Activated CD4-positive, CD25-positive, alpha-beta regulatory T cell treated with anti-CD3 and anti-CD28 coated beads, Interleukin-2, amount 50 U/mL, for 24 hours (primary cell): ENCODE results near the gene P2RY8.
"Not testable (repeated sequence)": the region's sequence is repeated elsewhere in the genome, so short reads cannot be mapped to it uniquely, and the experiment has no call there.

Source experiments
- ATAC-seq, 2 donors: fragments of 150-1000 bp; cut with Tn5 transposase; one replicate each; pipeline ENCODE4 v1.10.0; 2021; ENCODE audit warnings: mild to moderate bottlenecking in 1 of 2, moderate library complexity in 1 of 2

P2RY8 gene

DNA sequence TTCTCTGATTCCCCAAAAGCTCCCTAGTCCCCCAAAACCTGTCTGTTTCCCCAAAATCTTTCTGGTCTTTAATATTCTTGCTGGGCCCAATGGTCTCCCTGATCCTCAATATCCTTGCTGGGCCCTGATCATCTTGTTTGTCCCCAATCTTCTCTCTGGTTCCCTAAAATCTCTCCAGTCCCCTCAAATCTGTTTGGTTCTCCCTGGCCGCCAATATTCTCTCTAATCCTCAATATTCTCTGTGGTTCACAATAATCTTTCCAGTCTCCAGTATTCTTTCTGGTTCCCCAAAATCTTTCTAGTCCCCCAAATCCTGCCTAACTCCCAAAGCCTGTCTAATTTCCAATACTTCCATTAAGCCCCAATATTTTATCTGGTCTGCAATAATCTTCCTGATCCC, 18.5 kb downstream of the P2RY8 start:
- no peak for ATAC-seq

DNA sequence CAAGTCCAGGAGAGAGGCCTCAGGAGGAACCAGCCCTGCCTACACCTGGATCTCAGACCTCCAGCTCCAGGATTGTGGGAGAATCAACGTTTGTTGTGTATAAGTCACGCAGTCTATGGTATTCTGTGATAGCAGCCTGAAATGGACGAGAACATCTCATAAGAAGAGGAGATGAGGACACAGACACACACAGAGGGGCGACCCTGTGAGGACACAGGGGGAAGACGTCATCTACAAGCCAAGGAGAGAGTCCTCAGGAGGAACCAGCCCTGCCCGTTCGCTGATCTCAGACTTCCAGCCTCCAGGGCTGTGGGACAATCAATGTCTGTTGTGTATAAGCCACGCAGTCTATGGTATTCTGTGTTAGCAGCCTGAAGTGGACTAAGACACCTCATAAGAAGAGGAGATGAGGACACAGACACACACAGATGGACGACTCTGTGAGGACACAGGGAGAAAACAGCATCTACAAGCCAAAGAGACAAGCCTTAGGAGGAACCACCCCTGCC, 20.3 kb downstream of the P2RY8 start:
- no peak for ATAC-seq

DNA sequence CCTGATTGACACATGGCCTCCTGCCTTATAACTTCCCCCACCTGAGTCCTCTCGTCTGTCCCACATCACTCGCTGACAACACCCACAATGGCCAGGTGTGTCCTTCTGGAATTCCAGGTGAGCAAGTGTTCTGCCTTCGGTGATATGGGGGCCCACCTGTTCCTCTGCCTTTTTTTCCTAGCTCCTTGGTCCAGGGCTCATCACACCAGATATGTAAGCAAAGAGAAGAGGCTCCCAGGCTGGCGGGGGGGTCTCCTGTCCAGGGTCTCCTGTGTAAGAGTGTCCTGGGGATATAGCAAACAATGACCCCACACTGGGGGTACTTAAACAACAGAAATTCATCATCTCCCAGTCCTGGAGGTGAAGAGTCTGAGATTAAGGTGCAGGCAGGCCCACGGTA, 25.2 kb downstream of the P2RY8 start:
- ATAC-seq, result no peak

DNA sequence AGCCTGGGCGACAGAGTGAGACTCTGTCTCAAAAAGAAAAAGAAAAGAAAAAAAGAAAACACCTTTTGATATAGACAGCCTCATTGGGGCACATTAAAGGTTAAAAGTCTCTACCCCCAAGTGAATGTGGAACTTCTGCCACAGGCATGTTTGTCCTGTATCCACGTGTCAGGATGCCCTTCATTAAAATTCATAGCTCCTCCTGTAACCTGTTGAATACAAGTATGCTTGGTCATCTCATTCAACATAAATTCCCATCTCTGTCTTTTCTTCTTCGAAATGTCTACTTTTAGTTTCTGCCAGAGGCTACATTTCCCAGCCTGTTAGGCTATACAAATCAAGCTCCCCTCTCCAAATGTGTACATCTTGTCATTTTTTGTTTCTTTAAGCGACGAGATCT, 25.8 kb downstream of the P2RY8 start:
- no peak for ATAC-seq

DNA sequence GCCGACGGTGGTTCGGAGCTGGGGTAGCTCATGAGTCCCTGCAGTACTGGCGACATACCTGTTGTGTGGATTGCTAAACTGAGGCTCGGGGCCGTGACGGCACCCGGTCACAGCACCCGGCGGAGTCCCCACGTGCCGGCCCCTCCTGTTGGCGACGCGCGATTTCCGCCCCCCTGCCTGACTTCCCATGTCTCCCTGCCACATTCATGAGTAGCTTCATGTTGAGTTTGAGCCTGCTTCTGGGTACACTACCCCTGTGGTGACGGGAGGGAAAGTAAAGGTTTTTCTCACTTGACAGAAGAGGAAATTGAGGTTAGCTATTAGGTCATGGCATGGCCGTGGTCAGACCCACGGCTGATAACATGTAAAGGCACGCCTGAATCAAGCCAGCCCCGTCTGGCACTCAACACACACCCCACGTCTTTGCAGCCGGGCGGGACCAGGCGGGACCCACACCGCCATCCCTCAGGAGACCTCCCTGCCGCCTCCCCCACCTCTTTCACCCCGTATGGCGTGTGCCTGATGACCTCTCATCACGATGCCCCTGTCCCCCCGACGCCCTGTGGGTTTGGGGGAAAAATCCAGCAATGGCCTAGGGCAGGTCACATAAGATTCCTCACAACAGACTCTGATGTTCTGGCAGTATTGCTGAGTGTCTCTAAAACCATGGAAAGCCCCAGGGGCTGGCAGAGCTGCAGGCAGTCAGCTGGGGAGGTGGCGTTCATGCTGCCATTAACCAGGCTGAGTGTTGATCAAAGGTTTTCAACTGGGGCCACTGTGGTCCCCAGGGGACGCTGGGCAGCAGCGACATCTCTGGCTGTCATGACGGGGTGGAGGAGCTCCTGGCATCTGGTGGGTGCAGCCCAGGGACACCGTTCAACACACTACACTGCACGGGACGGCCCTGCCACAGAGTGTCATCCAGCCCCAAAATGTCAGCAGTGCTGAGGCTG, 29.2 kb downstream of the P2RY8 start:
- ATAC-seq, result peak; percentile 71 to 78

DNA sequence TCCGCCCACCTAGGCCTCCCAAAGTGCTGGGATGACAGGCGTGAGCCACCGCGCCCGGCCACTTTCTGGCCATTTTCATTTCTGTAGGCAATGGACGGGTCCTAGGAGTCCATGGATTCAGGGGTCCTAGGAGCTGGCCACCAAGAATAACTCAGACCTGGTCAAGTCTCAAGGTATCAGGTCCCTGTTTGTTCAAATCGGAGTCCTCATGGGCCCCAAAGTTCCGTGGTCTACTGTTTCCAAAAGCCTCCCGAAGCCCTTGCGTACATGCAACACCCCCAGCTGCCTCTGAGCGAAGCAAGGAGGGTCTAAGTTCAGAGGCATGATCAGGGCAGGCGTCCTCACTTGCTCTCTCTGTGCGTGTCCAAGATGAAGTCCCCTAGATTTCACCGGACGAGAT, 30.1 kb downstream of the P2RY8 start:
- no peak for ATAC-seq

DNA sequence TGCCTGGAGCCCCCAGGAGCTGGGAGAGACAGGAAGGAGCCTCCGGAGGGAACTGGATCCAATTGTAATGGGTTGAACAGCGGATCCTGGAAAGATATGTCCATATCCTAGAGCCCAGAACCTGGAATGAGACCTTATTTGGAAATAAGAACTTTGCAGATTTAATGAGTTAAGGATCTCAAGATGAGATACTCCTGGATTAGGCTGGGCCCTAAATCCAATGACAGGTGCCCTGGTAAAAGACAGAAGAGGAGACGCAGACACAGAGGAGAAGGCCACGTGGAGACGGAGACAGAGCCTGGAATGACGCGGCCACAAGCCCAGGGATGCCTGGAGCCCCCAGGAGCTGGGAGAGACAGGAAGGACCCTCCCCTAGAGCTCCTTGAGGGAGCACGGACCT, 34.1 kb downstream of the P2RY8 start:
- no peak for ATAC-seq

DNA sequence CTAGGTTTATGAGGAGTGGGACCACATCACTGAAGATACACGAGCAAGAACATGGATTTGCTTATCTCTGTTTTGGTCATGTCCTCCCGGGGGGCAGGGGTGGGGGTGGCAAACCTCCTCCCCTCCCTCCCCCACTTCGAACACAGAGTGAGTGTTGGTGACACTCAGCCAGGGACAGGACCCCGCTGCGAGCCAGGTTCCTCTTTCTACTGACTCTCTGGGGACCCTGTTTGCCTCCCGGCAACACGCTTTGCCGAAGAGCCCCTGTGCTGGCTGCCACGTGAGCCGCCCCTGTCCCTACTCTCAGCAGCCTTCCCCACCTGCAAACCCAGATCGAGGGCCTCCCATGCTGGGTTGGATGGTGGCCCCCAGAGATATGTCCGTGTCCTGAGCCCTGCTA, 34.7 kb downstream of the P2RY8 start:
- ATAC-seq, result peak; percentile 21

DNA sequence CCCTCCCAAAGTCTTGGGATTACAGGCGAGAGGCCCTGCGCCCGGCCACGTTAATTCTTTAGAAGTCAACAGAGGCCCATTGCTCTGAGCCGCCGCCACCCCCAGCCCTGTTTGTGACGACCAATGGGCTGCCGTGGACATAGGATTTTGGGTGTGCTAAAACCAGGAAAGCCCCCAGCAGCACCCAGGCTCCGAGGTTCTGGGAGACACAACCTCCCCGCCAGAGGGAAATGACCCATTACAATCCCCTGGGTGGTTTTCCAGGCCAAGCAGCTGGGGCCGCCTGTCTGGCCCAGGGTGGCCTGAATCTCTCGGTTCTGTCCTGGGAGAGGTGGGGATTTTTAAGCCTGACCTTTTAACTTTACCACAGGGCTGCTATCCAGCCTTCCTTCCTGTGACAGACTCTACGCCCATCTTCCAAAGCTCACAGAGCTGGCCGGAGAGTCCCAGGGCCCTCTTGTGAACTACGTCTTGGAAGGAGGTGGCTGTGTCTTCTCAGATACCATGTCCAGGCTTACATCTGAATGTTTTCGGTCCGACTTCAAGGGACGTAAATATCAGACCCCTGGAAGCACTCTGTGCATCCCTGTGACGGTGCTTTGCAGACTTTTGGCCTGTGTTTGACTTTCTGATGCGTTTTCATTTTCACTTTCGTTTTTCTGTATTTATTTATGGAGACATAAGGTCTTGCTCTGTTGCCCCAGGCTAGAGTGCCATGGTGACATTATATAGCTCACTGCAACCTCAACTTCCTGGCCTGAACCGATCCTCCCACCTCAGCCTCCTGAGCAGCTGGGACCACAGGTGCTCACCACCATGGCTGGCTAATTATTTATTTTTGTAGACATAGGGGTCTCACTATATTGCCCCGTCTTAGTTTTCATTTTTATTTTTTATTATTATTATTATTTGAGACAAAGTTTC, 36.0 kb downstream of the P2RY8 start:
- peak; percentile 78 to 81 for ATAC-seq

DNA sequence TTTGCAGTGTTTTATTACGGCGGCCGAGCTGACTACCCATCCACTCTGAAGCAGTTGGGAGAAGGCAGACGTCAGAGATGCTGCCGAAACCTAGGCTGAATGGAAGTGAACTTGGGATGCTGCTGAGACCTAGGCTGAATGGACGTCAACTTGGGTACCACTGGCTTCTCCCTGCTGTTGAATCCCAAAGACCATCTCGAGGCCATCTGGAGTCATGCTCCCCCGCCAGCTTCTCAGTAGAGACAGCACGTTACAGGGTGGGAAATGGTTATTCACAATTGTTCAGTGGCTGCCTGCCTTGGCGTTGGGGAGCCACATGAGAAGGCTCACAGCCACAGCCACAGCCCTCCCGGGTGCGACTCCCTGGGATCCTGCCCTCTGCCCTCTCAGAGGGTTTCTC, 40.9 kb downstream of the P2RY8 start:
- no peak for ATAC-seq

DNA sequence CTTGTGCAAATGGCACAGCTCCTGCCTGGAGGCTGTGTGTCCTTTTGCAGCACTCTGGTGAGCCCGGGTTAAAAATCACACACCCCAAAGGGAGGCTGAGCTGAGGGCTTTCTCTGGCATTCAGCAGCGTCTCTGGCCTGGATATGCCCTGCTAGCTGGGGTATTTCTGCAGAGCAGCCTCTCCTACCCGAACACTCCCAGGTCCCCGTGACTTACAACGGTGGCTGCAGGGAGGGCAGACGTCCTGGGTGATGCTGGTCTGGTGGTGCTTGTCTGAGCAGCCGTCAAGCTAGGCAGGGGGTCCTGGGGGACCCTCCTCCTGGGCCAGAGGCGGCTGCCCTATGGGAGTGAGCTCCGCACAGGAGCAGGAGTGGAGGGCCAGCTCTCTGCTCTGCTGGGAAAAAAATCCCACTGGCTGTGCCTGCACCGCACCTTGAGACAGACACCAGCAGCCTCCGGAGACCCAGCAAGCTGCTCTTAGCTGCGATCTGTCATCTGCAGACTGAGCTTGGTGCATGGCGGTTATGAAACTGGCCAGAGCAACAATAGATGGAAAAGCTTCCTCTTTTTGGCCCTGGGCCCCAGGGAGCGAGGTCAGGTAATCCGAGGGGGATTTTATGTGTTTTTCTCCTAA, 43.0 kb downstream of the P2RY8 start:
- ATAC-seq, result peak in 1 of 2 donors; percentile 12

DNA sequence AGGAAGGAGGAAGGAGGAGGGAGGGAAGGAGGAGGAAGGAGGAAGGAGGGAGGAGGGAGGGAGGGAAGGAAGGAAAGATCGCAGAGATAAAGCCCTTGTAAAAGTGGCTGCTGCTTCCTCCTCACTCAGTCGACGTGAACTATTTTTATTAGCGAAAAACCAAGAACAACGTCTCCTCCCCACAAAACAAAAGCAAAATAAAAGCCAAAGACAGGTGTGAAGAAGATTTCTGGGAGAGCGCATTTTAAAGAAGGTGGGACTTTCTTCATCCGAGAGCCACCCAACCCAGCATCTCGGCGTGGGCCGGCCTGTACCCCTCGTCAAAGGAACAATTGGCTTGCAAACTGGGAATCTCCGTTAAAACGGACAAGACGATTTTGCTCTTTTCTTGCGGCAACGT, 43.6 kb downstream of the P2RY8 start:
- ATAC-seq, result no peak

DNA sequence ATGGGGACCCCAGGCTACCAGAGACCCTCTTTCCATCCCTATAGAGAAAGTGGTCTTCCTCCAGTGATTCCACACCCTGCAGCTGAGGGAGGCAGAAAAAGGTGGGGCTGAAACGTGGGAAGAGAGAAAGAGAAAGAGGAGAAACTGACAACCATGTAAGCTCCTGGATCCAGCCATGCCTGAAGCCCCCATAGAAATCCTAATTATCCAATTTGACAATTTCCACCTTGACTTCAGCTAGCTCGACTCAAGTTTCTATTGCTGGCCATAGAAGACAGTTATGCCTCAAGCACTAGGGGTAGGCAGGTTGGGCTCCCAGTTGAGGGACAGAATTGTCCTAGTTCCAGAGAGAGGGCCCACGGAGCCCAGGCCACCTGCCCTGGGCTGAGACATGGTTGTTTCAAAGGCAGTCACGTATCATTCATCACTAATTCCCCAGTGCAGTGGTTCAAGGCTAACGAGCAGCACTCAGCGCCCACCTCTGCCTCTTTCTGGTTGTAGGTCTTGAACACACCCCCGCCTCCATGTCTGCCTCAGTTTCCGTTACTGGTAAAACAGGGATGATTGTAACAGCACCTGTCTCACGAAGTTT, 44.5 kb downstream of the P2RY8 start:
- ATAC-seq, result no peak

DNA sequence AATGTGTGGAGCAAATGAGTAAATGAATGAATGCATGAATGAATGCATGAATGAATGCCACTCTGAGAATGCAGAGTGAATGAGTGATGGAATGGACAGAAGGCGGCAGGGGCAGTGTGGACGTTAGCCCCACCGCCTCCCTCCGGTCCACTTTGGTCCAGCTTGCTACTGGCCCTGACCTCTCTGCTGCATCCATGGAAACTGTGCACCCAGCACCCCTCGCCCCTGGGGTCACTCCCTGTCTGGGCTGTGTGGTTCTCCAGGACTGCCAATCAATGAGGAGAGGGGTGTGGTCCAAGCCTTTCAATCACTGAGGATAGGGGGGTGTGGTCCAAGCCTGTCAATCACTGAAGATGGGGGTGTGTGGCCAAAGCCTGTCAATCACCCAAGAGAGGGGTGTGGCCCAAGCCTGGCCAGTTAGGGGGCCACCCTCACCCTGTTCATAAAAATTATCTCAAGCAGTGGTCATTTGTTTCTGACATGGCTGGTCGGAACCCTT, 45.1 kb downstream of the P2RY8 start:
- ATAC-seq, result peak; percentile 91 to 92

DNA sequence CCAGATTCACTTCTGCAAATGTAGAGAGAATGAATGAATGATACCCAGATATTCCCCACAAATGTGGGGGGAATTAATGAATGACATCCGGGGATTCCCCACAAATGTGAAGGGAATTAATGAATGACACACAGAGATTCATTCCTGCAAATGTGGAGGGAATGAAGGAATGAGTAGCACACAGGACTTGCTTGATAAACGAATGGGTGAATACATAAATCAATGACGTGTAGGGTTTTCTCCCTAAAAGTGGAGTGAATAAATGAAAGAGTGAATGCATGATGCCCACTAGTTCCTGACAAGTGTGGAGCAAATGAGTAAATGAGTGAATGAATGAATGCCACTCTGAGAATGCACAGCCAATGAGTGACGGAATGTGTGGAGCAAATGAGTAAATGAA, 45.7 kb downstream of the P2RY8 start:
- ATAC-seq, result not testable (repeated sequence)

DNA sequence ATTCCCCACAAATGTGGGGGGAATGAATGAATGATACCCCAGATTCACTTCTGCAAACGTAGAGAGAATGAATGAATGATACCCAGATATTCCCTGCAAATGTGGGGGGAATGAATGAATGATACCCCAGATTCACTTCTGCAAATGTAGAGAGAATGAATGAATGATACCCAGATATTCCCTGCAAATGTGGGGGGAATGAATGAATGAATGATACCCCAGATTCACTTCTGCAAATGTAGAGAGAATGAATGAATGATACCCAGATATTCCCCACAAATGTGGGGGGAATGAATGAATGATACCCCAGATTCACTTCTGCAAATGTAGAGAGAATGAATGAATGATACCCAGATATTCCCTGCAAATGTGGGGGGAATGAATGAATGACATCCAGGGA, 46.3 kb downstream of the P2RY8 start:
- not testable (repeated sequence) for ATAC-seq

DNA sequence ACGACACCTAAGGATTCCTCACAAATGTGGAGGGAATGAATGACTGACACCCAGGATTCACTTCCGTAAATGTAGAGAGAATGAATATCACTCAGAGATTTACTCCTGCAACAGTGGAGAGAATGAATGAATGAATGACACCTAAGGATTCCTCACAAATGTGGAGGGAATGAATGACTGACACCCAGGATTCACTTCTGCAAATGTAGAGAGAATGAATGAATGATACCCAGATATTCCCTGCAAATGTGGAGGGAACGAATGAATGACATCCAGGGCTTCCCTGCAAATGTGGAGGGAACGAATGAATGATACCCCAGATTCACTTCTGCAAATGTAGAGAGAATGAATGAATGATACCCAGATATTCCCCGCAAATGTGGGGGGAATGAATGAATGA, 47.6 kb downstream of the P2RY8 start:
- ATAC-seq, result not testable (repeated sequence)

DNA sequence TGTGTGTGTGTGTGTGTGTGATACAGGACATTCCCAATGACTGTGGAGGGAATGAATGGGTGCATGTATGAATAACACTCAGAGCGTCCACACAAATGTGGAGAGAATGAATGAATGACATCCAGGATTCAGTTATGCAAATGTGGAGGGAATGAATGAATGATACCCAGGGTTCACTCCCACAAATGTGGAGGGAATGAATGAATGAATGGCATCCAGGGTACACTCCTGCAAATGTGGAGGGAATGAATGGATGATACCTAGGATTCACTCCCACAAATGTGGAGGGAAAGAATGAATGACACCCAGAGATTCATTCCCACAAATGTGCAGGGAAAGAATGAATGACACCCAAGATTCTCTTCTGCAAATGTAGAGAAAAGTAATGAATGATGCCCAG, 48.2 kb downstream of the P2RY8 start:
- ATAC-seq, result no peak

DNA sequence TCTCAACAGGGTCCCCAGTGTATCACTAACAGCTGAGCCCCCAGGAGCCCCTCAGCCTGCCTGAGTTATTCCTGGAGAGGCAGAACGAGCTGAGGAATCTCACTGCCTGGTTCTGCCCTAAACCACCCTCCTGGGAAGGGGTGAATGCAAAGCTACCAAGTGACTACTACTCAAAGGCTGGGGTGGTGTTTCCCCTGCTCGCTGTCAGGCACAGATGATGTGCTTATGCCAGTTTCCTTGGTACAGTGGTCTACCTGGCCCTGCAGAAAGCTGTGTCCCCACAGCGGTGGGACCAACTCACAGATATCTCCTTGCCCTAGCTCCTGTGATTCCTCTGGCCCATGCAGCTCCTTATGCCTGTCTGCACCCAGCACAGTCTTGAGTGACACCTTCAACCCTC, 48.8 kb downstream of the P2RY8 start:
- ATAC-seq, result no peak

DNA sequence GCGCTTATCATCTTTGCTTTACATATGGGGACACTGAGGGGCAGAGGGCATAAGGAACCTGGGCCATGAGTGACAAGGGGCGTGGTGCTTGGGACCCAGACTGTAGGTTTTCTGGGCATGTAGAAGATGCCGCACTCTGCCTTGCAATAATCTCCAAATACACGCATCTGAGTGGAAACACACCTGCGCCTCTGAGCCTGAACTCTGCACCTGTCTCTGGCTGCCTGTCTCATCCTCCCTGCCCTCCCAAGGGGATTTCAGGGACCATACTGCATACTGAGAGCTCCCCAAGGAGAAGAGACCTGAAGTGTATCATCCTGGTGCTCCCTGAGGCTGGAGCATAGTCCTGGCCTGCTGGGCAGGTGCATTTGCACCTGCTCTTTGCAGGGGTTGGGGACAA, 49.6 kb downstream of the P2RY8 start:
- no peak for ATAC-seq

DNA sequence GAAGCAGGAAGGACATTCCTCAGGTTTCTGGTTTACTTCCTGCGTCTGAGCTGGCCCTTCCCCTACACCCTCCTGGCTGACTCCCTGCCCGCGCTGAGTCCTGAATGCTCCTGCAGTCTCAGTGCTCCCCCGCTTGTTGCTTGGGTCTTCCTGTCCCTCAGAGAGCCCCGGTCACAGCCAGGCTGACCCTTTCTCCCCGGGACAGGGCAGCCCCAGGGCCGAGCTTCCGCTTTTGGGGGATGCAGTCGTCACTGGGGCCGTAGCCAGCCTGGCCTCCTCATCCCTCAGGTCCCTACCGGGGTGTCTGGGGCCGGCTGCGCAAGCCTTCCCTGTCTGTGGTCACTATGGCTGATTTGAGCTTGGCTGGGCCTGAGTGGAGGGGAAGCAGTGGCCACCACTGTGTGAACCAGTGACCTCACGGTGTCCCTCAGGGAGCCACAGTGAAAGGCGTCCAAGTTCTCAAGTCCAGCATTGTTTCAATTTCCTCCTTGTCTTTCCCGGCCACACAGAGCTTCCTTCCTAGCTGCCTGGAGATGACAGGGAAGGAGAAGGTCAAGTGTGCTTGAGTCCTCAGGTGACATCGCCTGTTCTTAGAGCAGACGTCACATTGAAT, 50.1 kb downstream of the P2RY8 start:
- ATAC-seq, result no peak

DNA sequence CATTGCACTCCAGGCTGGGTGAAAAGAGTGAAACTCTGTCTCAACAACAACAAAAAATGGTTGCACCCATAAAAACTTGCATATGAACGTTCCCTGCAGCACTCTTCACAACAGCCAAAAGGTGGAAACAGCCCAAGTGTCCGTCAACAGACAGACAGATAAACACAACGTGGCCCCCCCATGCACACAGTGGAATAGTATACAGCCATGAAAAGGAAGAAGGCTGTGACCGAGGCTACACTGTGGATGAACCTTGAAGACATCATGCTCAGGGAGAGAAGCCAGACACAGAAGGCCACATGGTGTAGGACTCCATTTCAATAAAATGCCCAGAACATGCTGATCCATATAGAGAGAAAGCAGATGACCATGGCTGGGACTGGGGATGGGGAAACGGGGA, 50.8 kb downstream of the P2RY8 start:
- ATAC-seq, result no peak
